Thyroid gland (tissue), 4 donors: ENCODE data around the gene E2F6.

Experiments used
- POLR2A ChIP-seq, 2 donors: fragments of 450-650 bp; IDR thresholded peaks; one replicate each; pipeline ENCODE4 v1.6.1; 2017; ENCODE audit warnings: antibody characterized with exemption in 2 of 2, mild to moderate bottlenecking in 2 of 2, moderate library complexity in 1 of 2
- TF ChIP-seq, protein P1 (sequence below), 6 experiments: fragments of 200-600 bp in 3 of 6; fragments of 450-650 bp in 3 of 6; sonication (generic) in 3 of 6; IDR thresholded peaks; one replicate each; pipeline ENCODE4 v1.5.1; 2016 to 2019; ENCODE audit warnings: antibody characterized with exemption in 6 of 6, mild to moderate bottlenecking in 2 of 6, inconsistent platforms in 1 of 6, moderate library complexity in 1 of 6

DNA sequence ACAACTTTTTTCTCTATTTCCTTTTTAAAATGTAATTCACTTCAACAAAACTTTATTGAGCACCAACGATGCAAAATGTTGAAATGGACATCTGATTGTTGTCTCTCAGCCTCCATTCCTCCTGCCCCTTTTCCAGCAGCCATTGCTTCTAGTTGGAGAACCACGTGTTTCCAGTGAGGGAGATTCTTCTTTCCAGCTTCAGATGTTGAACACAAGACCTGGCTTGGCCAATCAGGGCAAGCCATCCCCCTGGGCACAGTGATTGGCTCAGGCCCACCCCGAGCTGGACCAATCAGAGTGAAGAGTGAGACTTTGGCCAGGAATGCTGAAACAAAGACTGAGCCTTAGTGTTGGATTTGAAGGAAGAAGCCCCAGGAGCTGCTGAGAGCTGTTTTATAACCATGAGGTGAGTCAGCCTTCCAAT is 59.0 kb downstream of the E2F6 start:
- TF ChIP-seq, protein P1, sequence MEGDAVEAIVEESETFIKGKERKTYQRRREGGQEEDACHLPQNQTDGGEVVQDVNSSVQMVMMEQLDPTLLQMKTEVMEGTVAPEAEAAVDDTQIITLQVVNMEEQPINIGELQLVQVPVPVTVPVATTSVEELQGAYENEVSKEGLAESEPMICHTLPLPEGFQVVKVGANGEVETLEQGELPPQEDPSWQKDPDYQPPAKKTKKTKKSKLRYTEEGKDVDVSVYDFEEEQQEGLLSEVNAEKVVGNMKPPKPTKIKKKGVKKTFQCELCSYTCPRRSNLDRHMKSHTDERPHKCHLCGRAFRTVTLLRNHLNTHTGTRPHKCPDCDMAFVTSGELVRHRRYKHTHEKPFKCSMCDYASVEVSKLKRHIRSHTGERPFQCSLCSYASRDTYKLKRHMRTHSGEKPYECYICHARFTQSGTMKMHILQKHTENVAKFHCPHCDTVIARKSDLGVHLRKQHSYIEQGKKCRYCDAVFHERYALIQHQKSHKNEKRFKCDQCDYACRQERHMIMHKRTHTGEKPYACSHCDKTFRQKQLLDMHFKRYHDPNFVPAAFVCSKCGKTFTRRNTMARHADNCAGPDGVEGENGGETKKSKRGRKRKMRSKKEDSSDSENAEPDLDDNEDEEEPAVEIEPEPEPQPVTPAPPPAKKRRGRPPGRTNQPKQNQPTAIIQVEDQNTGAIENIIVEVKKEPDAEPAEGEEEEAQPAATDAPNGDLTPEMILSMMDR (IDR thresholded peaks at IDR 0.05): no peak
- TF ChIP-seq POLR2A (IDR thresholded peaks at IDR 0.05): no peak
